ENCODE data around the gene NCOA6. TPM values are rescaled to one million over a fixed set of nuclear protein-coding genes. Genes with fewer than 3 reads are reported as not detected.

NCOA6 gene
- total RNA-seq, 4 donors from 2014 or later = 15.8 to 25.9 (median 20.3) TPM

- no peak for TF ChIP-seq CTCF (IDR thresholded peaks at IDR 0.05)
- ATAC-seq (ENCODE audit: low FRiP score) (no peak), DNase-seq (ENCODE audit: low spot score) (no peak)
Measured at GRCh38 chr20:34831936-34832335, 6.5 kb upstream of the NCOA6 start.

- no peak for TF ChIP-seq CTCF (IDR thresholded peaks at IDR 0.05)
- ATAC-seq (ENCODE audit: low FRiP score) (no peak), DNase-seq (ENCODE audit: low spot score) (no peak)
Measured at GRCh38 chr20:34829191-34829590, 3.7 kb upstream of the NCOA6 start.

GRCh38 chr20:34824806-34825529 is 483 bp downstream of the NCOA6 start:
- ATAC-seq (ENCODE audit: low FRiP score) = peak; percentile 85
- TF ChIP-seq CTCF (IDR thresholded peaks at IDR 0.05) = no peak
- DNase-seq (ENCODE audit: low spot score) = no peak

GRCh38 chr20:34824452-34824805 is 1.0 kb downstream of the NCOA6 start:
- peak; percentile 35 for DNase-seq (ENCODE audit: low spot score)
- no peak for TF ChIP-seq CTCF (IDR thresholded peaks at IDR 0.05)
- peak; percentile 46 for ATAC-seq (ENCODE audit: low FRiP score)

- DNase-seq (ENCODE audit: low spot score) (no peak), ATAC-seq (ENCODE audit: low FRiP score) (no peak)
- no peak for TF ChIP-seq CTCF (IDR thresholded peaks at IDR 0.05)
Measured at GRCh38 chr20:34824026-34824425, 1.4 kb downstream of the NCOA6 start.

GRCh38 chr20:34820805-34821578 is 4.5 kb downstream of the NCOA6 start:
- DNase-seq (ENCODE audit: low spot score) (no peak), ATAC-seq (ENCODE audit: low FRiP score) (no peak)
- no peak for TF ChIP-seq CTCF (IDR thresholded peaks at IDR 0.05)

GRCh38 chr20:34817801-34818200 is 7.7 kb downstream of the NCOA6 start:
- no peak for ATAC-seq (ENCODE audit: low FRiP score)
- DNase-seq (ENCODE audit: low spot score) = no peak
- TF ChIP-seq CTCF (IDR thresholded peaks at IDR 0.05) = no peak

Data from omental fat pad (tissue), 4 donors.